Kidney (tissue), 14 donors: ENCODE data around the gene CIAO3. TPM values are rescaled to one million over a fixed set of nuclear protein-coding genes. Genes with fewer than 3 reads are reported as not detected.

Source experiments
- DNase-seq, 5 donors: peaks; one replicate each; pipeline ENCODE4 v3.0.0-alpha.2; 2013 to 2020
- FAIRE-seq: peaks from 2 replicates; lab custom pipeline; 2012; peaks lifted over from hg19 to GRCh38; lab: Jason Lieb, UNC
- H3K27ac ChIP-seq, 2 donors: one replicate each; pipeline ENCODE4 v1.7.0; 2013; ENCODE audit warnings: low read depth in 2 of 2, low read length in 2 of 2, inconsistent platforms in 1 of 2
- H3K27me3 ChIP-seq: one replicate; pipeline ENCODE4 v1.7.1; 2013; ENCODE audit warnings: low read length, inconsistent platforms; ENCODE audit not compliant: control insufficient read depth, insufficient read depth
- H3K36me3 ChIP-seq, 3 donors: one replicate each; pipeline versions ENCODE4 v1.7.0 to v1.7.1; 2013; ENCODE audit warnings: low read length in 3 of 3, control low read depth in 1 of 3, inconsistent platforms in 1 of 3; ENCODE audit not compliant: insufficient read depth in 3 of 3, control insufficient read depth in 2 of 3
- H3K4me1 ChIP-seq, 3 donors: one replicate each; pipeline versions ENCODE4 v1.7.0 to v1.7.1; 2013; ENCODE audit warnings: low read length in 3 of 3, inconsistent platforms in 1 of 3, low read depth in 1 of 3; ENCODE audit not compliant: control insufficient read depth in 2 of 3, insufficient read depth in 2 of 3
- H3K4me3 ChIP-seq, 3 donors: one replicate each; pipeline versions ENCODE4 v1.7.0 to v1.8.1; 2013; ENCODE audit warnings: low read length in 3 of 3, control low read depth in 1 of 3, inconsistent platforms in 1 of 3
- H3K9ac ChIP-seq, 3 donors: one replicate each; pipeline versions ENCODE4 v1.7.0 to v1.7.1; 2013; ENCODE audit warnings: low read length in 3 of 3, control low read depth in 1 of 3, inconsistent platforms in 1 of 3
- H3K9me3 ChIP-seq, 3 donors: one replicate each; pipeline versions ENCODE4 v1.7.0 to v1.7.1; 2013; ENCODE audit warnings: low read length in 3 of 3, control low read depth in 1 of 3, inconsistent platforms in 1 of 3; ENCODE audit not compliant: control insufficient read depth in 2 of 3, insufficient read depth in 1 of 3
- intact Hi-C: fragments of 100-400 bp; cut with DNase I; formaldehyde crosslinking; loops from one replicate; pipeline ENCODE4 v1.11.1; 2022
- polyA plus RNA-seq: library from polyadenylated mRNA; stranded (reverse); fragments of 350-450 nt; fragmentation: Illumina TruSeq; extraction: RNeasy Lipid Tissue Mini Kit (QIAGEN cat#74804); gene quantifications from one replicate; pipeline ENCODE4 v1.2.3, GENCODE V29; 2014; ENCODE audit warnings: low read depth, low replicate concordance; ENCODE audit not compliant: insufficient read depth
- total RNA-seq: library from RNA; stranded (reverse); fragmentation: NEBNext Ultra II Directional; extraction: Animal tissue kit (Norgen Biotek cat#: 25700); gene quantifications from one replicate; pipeline ENCODE4 v1.2.1, GENCODE V29; 2021
- TF ChIP-seq, protein P1 (sequence below): IDR thresholded peaks from 3 replicates; pipeline ENCODE4 v1.5.1; 2012; ENCODE audit warnings: mild to moderate bottlenecking, moderate library complexity, borderline replicate concordance; ENCODE audit not compliant: insufficient read depth; ENCODE audit errors: extremely low read depth
- donor health status: control.
- donor health status: control.
- donor health status: control.
- donor health status: control.
- donor health status: control.
- donor health status: DM: yes; HTN: yes; CAD: no.
- donor health status: Normal renal cell carcinoma (clear cell type).

CIAO3 gene
- total and polyA plus RNA-seq, 2 donors from 2014 or later: 36.8 to 37.7 TPM

- Histone ChIP-seq H3K4me3 (no peak within 1 kb of the TSS), H3K9ac (no peak within 1 kb of the TSS), H3K27me3 (no peaks in the 10 kb centered on the region), H3K9me3 (no peaks in the 10 kb centered on the region), H3K36me3 (no peaks in the 10 kb centered on the region), H3K27ac (no peak within 1 kb of the TSS), H3K4me1 (no peaks in the 10 kb centered on the region)
- no peak for FAIRE-seq
- TF ChIP-seq, protein P1, sequence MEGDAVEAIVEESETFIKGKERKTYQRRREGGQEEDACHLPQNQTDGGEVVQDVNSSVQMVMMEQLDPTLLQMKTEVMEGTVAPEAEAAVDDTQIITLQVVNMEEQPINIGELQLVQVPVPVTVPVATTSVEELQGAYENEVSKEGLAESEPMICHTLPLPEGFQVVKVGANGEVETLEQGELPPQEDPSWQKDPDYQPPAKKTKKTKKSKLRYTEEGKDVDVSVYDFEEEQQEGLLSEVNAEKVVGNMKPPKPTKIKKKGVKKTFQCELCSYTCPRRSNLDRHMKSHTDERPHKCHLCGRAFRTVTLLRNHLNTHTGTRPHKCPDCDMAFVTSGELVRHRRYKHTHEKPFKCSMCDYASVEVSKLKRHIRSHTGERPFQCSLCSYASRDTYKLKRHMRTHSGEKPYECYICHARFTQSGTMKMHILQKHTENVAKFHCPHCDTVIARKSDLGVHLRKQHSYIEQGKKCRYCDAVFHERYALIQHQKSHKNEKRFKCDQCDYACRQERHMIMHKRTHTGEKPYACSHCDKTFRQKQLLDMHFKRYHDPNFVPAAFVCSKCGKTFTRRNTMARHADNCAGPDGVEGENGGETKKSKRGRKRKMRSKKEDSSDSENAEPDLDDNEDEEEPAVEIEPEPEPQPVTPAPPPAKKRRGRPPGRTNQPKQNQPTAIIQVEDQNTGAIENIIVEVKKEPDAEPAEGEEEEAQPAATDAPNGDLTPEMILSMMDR: no peak
- peak; percentile 64 to 78 (median 70) for DNase-seq
- intact Hi-C loops: no loop called here
These were observed 19.9 kb upstream of the CIAO3 start, which contains the start of gene MSLN for GRCh38 chr16:760545-761343. TSS of gene MSLN (plus strand) at chr16:760734. CDS start at chr16:762681, 1,947 bp downstream.

GRCh38 chr16:760065-760464 is 19.3 kb upstream of the CIAO3 start:
- Histone ChIP-seq H3K27ac (no peak overlapping the region), H3K9ac (no peak overlapping the region), H3K9me3 (no peaks in the 10 kb centered on the region), H3K27me3 (no peaks in the 10 kb centered on the region), H3K4me3 (no peak overlapping the region), H3K36me3 (no peaks in the 10 kb centered on the region), H3K4me1 (no peaks in the 10 kb centered on the region)
- intact Hi-C loops: no loop called here
- TF ChIP-seq, protein P1: no peak
- DNase-seq: peak in 1 of 5 donors; percentile 75
- no peak for FAIRE-seq

DNA sequence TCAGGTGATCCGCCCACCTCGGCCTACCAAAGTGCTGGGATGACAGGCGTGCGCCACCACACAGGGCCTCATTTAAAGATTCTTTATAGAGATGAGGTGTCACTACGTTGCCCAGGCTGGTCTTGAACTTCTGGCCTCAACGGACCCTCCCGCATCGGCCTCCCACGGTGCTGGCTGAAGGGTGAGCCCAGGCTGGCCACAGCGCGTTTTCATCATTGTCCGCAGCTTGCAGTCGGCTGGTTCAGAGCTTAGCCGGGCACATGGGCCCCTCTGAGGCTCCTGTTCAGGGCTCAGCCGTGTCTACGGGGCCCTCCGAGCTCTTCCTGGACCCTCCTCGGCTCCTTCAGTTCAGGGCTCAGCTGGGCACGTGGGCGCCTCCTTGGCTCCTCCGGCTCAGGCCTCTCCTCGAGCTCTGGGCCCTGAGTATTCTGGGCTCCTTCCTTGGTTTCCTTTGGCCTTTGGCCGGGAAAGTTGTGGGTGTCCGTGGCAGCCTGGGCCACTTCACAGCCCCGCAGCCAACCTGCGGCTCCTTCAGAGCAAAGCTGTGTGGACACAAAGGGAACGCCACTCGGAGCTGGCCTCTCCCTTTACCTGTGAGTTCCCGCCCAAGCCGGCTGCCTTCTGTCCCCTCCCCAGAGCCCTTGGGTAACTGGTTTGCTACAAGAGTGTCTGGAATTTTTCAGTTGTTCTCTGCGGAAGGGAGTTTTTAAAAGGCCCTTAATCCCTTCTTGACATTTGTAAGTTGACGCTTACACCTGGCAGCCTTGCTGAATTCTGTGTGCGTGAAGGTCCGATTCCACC is 18.5 kb upstream of the CIAO3 start:
- H3K36me3 ChIP-seq: no peaks in the 10 kb centered on the region
- no peaks in the 10 kb centered on the region for H3K27me3 ChIP-seq
- intact Hi-C loops: no loop called here
- H3K4me3 ChIP-seq: no peak overlapping the region
- FAIRE-seq (no peak), DNase-seq (peak in 3 of 5 donors; percentile 30 to 37 (median 35))
- no peaks in the 10 kb centered on the region for H3K4me1 ChIP-seq
- H3K9me3 ChIP-seq: no peaks in the 10 kb centered on the region
- TF ChIP-seq, protein P1: no peak
- H3K27ac ChIP-seq: no peak overlapping the region
- H3K9ac ChIP-seq: no peak overlapping the region
